Memory B cell (primary cell): ENCODE measurements around the gene SMIM29.

Source experiments
- ATAC-seq: fragments of 150-1000 bp; cut with Tn5 transposase; 2 replicates; pipeline ENCODE4 v1.10.0; 2021; ENCODE audit warnings: low read depth, mild to moderate bottlenecking, moderate library complexity
- DNase-seq, 2 donors: peaks; one replicate each; pipeline ENCODE4 v3.0.0; 2022; ENCODE audit warnings: low spot score in 2 of 2
- H3K27ac Mint-ChIP-seq: one replicate; pipeline ENCODE4 v1.8.0; 2022; ENCODE audit warnings: mild to moderate bottlenecking, moderate library complexity, mixed read lengths
- H3K27me3 Mint-ChIP-seq: one replicate; pipeline ENCODE4 v1.8.0; 2022; ENCODE audit warnings: mixed read lengths
- H3K36me3 Mint-ChIP-seq: one replicate; pipeline ENCODE4 v1.8.0; 2022; ENCODE audit warnings: mild to moderate bottlenecking, mixed read lengths
- H3K4me1 Mint-ChIP-seq: one replicate; pipeline ENCODE4 v1.8.0; 2022; ENCODE audit warnings: mixed read lengths
- H3K4me3 Mint-ChIP-seq: one replicate; pipeline ENCODE4 v1.8.0; 2022; ENCODE audit warnings: mild to moderate bottlenecking, moderate library complexity, mixed read lengths
- H3K9me3 Mint-ChIP-seq: one replicate; pipeline ENCODE4 v1.8.0; 2022; ENCODE audit warnings: mixed read lengths

Gene SMIM29

DNA sequence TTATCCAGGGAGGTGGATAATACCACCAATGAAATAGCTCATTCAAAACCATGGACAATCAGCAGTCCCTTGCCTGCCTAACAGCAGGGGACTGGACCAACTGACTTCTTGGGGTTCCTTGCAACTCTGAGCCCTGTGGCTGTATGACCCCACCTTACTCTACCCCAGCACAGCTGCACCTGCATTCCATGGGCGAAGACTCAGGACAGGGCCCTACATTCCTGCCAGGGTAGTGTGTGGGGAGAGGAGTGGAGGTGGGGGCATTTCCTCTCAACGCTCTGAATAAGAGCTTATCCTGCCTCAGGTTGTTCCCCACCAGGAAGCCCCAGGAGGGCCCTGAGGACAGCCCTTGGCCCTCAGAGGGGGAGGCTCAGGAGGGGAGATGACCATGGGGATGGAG is 42.9 kb downstream of the SMIM29 start:
- Mint-ChIP-seq H3K27ac (no peak overlapping the region), H3K36me3 (no peaks in the 10 kb centered on the region), H3K27me3 (no peaks in the 10 kb centered on the region), H3K4me1 (no peaks in the 10 kb centered on the region), H3K4me3 (no peak overlapping the region), H3K9me3 (no peaks in the 10 kb centered on the region)
- DNase-seq, result no peak
- ATAC-seq, result no peak

DNA sequence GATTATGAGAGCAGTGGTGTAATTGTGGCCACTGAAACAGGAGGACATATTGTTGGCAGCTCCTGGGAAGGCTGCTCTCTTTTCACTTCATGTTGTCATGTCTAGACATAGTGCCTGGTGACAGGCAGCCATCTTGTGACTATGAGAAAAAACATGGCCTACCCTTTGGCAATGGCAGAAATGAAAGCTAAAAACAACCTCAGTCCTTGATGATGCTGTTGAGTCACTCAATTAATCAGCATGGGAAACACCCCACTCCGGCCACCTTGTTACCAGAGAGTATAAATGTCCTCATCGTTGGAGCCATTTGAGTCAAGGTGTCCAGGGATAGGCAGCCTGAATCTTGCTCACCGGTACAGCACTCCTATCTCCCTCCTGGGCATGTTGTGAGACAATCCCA is 43.3 kb downstream of the SMIM29 start:
- no peak overlapping the region for H3K4me3 Mint-ChIP-seq
- no peaks in the 10 kb centered on the region for H3K4me1 Mint-ChIP-seq
- H3K27ac Mint-ChIP-seq, result no peak overlapping the region
- no peaks in the 10 kb centered on the region for H3K9me3 Mint-ChIP-seq
- no peaks in the 10 kb centered on the region for H3K36me3 Mint-ChIP-seq
- no peak for ATAC-seq
- H3K27me3 Mint-ChIP-seq, result no peaks in the 10 kb centered on the region
- DNase-seq, result no peak

DNA sequence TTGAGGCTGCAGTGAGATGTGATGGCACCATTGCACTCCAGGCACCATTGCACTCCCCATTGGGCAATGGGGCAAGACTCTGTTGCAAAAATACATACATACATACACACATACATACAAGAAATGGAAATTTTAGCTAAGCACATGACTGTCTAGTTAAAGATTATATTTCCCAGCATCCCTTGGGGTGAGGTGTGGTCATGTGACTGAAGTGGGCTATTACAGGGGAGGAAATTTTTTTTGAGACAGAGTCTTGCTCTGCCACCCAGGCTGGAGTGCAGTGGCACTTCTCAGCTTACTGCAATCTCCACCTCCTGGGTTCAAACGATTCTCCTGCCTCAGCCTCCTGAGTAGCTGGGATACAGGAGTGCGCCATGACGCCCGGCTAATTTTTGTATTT is 44.1 kb downstream of the SMIM29 start:
- DNase-seq (no peak), ATAC-seq (no peak)
- H3K27me3 Mint-ChIP-seq, result no peaks in the 10 kb centered on the region
- H3K4me1 Mint-ChIP-seq, result no peaks in the 10 kb centered on the region
- H3K36me3 Mint-ChIP-seq, result no peaks in the 10 kb centered on the region
- no peaks in the 10 kb centered on the region for H3K9me3 Mint-ChIP-seq
- no peak overlapping the region for H3K4me3 Mint-ChIP-seq
- H3K27ac Mint-ChIP-seq, result no peak overlapping the region

DNA sequence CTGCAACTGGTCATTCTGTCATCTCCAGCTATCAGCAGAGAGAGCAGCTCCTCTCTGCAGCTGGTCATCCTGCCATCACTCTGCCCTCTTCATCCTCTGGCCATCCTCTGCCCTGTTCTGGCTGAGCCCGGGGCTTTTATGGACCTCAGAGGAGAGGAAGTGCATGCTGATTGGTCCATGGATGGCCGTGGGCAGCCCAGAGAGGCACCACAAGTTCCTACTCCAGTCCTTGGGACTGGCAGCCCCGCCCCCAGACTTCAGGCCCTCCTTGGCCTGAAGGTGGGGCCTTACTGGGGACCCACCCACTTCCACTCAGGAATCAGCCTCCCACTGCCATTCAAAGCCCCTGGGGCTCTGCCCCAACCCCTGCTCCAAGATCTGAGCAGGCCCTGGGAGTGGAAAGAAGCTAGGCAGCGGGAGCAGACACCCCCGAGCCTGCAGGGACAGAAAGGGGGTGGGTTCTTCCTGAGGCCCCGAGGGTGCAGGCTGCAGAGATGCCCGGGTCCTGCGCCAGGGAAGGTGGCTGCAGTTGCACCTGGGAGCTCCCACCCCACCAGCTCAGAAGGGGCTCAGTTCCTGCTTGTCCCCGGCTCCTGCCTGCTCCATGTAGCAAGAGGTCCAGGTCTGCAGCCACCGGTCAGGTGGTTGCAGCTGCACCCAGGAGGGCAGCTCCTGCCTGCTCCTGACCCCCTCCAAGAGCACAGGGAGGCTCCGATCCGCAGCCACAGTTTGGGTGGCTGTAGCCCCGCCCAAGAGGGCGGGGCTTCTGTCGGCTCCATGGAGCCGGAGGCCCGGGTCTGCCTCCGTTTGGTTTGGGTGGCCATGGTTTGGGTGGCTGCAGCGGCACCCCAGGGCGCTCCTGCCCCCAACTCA is 46.2 kb downstream of the SMIM29 start:
- no peaks in the 10 kb centered on the region for H3K9me3 Mint-ChIP-seq
- ATAC-seq (no peak), DNase-seq (no peak)
- no peaks in the 10 kb centered on the region for H3K27me3 Mint-ChIP-seq
- H3K4me1 Mint-ChIP-seq, result no peaks in the 10 kb centered on the region
- H3K4me3 Mint-ChIP-seq, result no peak overlapping the region
- no peak overlapping the region for H3K27ac Mint-ChIP-seq
- no peaks in the 10 kb centered on the region for H3K36me3 Mint-ChIP-seq

DNA sequence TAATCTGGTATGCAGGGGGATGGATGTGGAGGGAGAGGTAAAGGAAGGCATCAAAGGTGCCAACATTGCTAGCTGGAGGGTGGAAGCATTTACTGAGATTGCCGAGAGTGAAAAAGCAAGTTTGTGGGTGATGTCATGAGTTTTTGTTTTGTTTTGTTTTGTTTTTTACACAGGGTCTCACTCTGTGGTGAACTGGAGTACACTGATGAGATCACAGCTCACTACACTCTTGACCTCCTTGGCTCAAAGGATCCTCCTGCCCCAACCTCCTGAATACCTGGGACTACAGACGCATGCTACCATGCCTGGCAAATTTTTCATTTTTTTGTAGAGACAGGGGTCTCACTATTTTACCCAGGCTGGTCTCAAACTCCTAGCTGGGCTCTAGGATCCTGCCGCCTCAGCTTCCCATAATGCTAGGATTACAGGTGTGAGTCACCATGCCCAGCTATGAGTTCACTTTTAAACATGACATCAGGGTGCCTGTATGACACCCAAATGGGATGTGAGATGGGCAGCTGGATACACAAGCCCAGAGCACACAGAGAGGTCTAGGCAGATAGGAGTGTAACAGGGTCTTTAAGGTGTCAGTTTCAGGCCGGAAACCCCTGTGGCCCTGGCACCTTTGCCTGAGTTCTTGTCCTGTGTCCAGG is 47.2 kb downstream of the SMIM29 start:
- no peak for ATAC-seq
- Mint-ChIP-seq H3K27ac (no peak overlapping the region), H3K27me3 (no peaks in the 10 kb centered on the region), H3K4me3 (no peak overlapping the region), H3K4me1 (no peaks in the 10 kb centered on the region), H3K36me3 (no peaks in the 10 kb centered on the region), H3K9me3 (no peaks in the 10 kb centered on the region)
- no peak for DNase-seq

DNA sequence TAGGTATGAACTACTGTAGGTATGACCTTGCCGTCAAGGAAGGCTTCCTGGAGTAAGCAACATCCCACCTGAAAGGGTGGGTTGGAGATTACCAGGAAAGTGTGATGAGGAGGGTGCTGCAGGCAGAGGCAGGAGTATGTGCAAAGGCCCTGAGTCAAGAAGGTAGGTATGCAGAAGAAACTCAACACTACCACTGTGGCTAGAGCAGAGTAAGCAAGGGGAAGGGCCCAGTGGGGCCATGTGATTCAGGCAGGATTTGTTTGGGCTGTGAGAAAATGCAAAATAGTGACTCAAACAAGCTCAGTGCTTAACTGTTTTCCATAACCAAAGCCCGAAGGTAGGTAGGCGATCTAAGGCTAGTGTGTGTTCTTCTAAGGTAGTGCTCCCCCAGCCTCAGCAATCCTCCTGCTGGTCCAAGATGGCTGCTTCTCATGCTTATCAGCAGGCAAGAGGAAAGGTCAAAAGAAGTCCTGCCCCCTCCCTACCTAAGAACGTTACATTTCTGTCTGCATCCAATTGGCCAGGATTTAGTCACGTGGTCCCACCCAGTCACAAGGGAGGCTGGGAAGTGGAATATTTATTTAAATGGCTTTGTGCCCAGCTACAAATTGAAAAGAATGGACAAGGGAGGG is 48.4 kb downstream of the SMIM29 start:
- DNase-seq, result no peak
- Mint-ChIP-seq H3K36me3 (no peaks in the 10 kb centered on the region), H3K4me1 (no peaks in the 10 kb centered on the region), H3K27ac (no peak overlapping the region), H3K4me3 (no peak overlapping the region), H3K9me3 (no peaks in the 10 kb centered on the region), H3K27me3 (no peaks in the 10 kb centered on the region)
- ATAC-seq, result no peak

DNA sequence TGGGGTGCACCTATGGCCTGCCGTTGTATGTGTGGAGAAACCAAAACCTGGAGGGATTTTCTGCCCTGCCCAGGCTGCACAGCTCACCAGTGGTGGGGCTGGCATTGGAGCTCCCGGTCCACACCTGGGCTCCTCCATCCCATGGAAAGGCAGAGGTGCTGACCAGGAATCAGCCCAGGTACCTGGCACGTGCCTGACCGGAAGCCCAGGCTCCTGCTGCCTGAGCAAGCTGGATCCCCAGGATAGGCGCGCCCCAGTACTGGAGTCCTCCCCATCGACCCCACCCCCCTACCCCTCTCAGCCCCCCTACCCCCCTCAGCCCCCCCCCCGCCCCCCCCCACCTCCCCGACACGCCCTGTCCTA is 52.0 kb downstream of the SMIM29 start:
- no peak overlapping the region for H3K27ac Mint-ChIP-seq
- no peaks in the 10 kb centered on the region for H3K9me3 Mint-ChIP-seq
- ATAC-seq, result no peak
- H3K4me1 Mint-ChIP-seq, result no peaks in the 10 kb centered on the region
- no peaks in the 10 kb centered on the region for H3K36me3 Mint-ChIP-seq
- no peaks in the 10 kb centered on the region for H3K27me3 Mint-ChIP-seq
- no peak for DNase-seq
- H3K4me3 Mint-ChIP-seq, result peak overlapping the region; percentile 91
